MM.1S (cell line): ENCODE measurements around the gene CACNB3.

Experiments
- CTCF ChIP-seq: fragments of 300-600 bp; sonication (generic); IDR thresholded peaks from 2 replicates; pipeline ENCODE4 v1.5.1; 2016; ENCODE audit warnings: antibody characterized with exemption, low read length, mixed read lengths
- EZH2 ChIP-seq: fragments of 300-600 bp; sonication (generic); optimal IDR thresholded peaks from 2 replicates; pipeline ENCODE3; 2017; ENCODE audit warnings: low read depth, mild to moderate bottlenecking, antibody characterized with exemption, low read length, mixed read lengths

GRCh38 chr12:48857278-48857994, 39.1 kb downstream of the CACNB3 start:
- TF ChIP-seq CTCF: no peak
- no peak for TF ChIP-seq EZH2
